GM18867 (cell line): ENCODE data around the gene MAML2.

ENCODE experiments used
- ATAC-seq: cut with Tn5 transposase; IDR thresholded peaks from one replicate; pipeline ENCODE4 v1.9.1; 2021; ENCODE audit warnings: mild to moderate bottlenecking, moderate library complexity; ENCODE audit not compliant: unreplicated experiment

Gene MAML2

DNA sequence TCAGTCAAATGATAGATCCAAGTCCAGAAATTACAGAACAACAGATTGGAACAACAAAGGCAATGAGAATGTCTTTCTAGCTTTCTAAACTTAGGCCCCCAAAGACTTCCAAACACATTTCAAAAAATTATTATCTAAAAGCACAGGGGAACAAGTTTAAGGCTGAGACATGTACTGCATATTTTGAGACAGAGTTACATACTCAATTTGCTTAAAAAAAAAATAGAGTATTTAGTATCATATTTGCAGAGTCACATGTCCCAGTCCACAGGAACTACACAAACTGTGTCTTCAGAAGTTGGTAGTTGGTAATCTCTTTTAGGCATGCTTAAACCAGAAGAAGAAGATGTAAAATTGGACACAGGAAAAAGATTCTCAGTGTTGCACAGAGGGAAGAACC is 127.2 kb downstream of the MAML2 start:
- ATAC-seq = no peak

DNA sequence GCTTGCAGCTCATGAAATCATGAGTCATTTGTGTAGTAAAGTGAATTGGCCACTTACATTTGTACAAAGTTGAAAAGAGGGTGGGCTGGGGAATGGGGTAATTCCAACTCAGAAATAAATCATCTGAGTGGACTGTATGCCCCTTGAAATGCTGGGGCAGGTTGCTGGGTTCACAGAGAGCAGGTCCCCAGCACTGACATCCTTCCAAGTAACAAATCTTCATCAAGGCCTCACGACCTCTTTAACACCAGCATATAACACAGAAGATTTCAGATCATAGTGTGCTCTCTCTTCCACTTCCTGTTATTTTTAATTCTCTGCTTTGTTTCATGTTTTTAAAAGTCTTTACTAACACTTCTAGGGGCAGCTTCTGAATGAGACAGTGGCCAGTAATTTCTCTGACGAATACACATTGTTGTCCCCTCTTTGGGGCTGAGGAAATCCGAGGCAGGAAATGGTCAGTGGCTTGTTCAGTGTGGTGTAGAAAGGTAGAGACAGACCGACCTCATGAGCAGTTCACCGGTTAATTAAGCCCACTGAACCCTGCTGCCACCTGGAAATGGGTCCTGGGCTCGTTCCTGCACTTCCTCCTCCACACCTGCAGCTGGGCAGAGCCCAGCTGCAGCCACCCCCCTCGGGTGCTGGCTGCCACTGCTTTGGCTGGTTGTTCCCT is 127.7 kb downstream of the MAML2 start:
- peak; percentile 81 for ATAC-seq

DNA sequence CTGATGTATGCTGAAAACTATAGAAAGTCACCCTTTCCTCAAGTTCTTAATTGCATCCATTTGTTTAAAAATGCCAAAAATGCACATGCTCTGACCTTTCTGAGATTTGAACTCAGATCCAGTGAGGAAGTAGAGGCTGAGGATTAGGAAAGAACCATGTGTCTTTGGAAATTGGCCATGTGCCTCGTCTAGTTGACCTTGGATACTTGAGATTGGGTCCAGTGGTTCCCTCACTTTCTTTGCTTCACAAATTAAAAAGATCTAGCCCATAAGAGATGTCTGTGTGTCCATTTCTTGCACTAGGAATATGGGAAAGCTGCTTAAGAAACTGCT is 128.3 kb downstream of the MAML2 start:
- no peak for ATAC-seq

DNA sequence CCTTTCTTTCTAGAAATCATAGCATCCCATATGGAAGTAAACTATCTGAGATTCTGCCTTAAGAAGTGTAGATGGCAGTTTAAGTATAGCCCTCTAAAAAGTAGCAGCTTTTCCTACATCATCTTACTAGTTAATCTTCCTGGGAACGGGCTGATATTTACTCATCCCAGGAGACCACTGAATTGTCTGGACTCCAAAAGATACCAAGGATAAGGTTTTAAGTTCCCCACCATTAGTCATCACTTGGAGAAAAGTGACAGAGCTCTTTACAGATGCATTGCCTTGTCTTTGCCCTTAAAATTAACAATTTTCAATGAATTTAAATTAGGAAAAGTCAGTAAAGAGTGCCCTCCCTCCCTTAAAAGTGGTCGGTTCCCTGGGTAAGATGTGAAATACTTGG is 129.5 kb downstream of the MAML2 start:
- no peak for ATAC-seq

DNA sequence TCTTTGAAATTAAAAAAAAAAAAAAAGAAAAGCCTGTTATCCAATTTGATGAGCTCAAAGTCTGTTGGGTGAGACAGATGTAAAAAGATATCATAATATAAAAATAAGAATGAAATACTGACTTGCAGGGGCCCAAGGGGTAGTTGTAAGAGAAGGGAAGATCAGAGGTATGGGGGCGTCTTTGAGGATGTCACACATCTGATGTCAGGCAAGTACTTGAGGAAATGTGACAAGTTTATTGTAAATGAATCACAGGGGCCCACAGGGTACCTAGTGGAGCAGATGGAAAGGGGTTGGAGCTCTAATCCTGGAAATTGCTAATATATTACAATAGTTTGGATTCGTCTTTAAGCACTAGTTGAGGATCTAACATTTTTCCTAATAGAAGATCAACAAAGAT is 131.6 kb downstream of the MAML2 start:
- ATAC-seq = no peak

DNA sequence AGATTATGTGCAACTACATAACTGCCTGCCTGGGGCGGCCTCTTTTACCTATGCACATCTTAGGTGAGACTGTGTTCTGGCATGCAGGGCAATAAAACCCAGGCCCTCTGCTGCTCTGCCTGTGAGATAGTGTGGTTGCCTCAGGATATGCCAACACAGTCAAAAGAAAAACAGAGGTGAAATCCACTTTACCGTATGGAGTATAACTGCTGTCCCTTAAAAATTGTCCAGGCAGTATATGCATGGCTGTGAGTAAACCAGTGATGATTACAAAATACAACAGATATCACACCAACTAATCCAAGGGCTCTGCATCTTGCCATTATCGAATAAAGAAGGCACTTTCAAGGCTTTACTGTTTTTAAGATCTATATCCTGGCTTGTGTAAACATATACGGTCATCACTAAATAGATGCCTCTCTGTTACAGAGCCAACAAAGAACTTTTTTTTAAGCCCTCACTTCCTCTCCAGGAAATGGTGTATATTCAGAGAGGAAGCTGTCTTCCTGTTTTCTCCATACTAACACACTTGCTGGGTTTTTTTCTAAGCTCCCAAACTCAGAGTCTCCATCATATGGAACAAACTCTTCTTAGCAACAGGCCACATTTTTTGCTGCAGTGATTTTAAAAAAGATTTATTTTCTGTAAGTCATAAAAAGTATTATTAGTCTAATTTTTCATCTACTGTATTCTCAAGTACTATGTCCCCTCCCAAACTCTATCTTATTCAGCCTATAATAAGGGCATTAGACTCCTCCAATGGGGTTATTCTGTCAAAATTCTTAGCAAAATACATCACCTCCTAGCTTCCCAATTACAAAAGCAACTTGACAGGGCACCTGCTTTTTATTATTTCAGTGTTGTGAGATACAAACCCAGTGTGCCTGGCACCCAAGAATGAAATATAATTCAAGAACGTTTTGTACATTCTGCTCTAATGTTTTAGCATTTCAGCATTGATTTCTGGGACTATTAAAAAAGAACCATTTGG is 135.2 kb downstream of the MAML2 start:
- ATAC-seq = no peak

DNA sequence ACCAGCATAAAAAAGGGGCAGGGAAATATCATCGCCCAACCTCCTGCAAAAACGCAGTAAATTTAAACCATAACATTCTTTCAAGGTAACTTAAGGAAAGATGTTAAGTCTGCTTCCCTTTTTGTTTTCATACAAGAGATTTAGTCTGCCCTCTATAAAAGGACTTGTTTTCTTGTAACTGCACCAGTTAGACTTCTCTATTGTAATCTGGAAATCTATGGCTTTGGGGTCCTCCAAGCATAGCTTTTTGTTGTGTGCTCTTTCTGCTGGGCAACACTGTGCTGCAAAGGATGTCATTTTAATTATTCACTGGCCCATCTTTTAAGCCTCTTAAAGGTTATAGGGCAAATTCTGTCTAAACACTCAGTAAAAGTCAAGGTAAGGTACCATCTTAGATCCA is 136.0 kb downstream of the MAML2 start:
- ATAC-seq = no peak

DNA sequence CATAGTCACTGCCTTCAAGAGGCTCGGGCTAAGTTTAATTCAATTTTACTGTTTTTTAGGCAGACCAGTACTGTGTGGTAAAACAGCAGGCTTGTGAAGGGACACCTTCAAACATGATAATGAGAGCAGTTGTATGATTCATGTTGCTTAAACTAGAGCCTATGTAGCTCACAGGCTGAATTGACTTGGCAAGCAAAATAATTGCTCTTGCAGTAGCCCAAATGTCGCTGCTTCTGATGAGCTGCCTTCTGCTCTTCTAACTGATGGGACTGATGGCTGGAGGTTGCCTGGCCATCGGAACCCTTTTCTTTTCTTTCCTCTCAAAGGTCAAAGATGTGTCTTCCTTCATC is 137.6 kb downstream of the MAML2 start:
- ATAC-seq = no peak

DNA sequence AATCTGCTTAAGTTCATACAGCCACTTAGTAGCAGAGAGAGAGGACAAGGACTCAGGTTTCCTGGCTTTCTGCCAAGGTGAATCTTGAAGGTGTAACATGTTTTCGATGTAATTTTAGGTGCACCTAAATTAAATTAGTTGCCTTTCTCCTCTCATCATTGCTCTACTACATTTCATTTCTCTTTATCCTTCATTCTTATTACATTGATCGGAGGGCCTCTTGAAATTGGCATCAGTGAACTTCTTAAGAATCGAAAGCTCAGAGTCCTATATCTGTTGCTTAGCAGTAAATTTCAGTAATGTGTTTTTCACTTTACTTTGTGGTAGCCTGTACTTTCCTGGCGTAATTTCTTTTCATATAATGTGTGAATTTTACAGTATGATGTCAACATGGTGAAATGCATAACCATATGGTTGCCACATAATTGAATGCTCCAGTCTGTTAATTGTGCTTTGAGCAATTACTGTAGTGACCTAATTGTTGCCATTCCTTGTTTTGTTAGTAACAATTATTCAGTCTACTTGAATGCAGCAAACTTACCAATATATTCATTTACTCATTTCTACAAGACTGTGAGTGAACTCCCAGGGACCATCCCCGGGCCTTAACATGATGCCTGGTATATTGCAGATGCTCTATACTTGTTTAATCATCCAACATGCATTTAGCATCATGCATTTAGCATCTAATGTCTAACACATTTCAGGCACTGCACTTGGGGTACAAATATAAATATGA is 138.1 kb downstream of the MAML2 start:
- no peak for ATAC-seq

DNA sequence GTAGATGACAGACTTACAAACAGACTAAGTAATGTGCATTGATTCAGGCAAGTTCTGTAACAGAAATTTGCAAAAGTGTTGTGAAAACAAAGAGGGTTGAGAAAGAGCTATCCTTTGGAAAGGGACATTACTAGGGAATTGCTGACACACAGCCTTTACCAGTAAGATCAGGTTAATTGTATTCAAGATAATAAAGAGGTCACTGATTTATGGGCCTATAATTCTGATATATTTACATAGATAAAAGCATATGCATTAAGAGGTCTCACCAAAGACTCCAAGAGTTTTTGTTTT is 138.7 kb downstream of the MAML2 start:
- no peak for ATAC-seq

DNA sequence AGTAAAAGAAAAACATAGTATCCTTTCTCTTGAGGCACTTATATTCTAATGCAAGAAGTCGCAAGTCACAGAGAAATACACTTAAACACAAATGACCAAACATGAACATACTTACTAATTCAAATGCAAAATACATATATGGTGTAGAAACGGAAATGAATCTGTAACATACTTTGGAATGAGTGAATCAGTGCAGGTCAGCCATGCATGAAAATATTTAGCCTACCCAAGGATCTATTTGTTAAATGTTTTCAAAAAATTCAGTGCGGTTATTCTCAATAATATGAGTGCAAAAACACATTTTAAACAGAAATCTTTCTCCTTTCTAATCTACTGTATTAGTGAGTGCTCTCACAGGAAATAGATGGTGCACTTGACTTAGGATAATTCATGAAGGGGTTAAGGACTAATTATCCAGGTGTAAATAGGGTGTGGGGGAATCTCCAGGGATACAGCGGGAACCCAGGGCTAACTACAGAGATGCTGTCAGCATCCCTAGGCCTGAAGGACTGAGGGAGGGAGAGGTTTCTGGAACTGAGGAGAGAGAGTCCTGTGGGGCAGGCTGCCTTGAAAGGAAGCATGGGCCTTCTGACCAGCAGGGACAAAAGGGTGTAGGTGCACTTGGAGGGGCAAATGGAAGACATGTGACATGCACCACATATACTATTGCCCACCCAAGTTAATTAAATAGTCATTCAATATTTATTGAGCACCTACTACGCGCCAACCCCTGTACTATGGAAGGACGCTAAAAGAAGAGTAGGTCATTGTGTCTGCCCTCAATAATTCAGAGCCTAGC is 139.2 kb downstream of the MAML2 start:
- ATAC-seq = no peak

DNA sequence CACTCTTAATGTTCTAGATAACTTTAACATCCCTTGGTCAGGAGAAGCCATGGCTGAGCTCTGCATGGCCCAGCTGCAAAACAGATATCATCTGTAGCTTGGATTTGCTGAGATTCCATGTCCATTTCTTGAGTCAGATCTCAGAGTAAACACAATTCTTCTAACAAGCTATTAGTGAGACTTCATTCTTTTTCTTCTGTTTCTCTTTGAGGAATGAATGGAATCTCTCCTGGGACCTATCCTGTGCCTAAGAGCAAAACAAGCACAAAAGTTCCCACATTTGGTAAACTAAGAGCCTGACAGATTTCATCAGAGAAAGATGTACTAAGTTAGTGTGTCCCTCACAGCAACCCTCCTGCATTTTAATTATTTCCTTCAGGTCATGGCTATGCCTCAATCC is 142.8 kb downstream of the MAML2 start:
- ATAC-seq = no peak

DNA sequence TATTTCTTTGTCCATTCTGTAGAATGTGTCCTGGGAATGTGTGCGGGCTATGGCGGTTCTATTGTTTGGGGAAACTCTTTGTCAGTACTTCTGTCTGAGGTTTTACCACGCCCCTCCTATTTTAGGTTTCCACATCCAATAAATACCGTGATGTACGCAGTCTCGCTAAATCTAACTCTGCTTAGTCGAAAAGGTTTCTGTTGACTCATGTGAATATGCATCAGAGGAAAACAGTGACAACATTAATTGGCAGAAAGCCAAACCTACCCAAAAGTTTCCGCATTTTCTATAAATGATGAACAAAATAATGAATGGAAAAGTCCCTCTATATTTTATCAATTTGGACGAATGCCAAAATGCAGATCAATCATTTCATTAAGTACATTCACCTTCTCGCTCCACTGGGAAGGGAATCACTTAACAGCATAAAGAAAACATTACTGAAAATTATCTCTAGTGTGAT is 143.4 kb downstream of the MAML2 start:
- ATAC-seq = no peak

DNA sequence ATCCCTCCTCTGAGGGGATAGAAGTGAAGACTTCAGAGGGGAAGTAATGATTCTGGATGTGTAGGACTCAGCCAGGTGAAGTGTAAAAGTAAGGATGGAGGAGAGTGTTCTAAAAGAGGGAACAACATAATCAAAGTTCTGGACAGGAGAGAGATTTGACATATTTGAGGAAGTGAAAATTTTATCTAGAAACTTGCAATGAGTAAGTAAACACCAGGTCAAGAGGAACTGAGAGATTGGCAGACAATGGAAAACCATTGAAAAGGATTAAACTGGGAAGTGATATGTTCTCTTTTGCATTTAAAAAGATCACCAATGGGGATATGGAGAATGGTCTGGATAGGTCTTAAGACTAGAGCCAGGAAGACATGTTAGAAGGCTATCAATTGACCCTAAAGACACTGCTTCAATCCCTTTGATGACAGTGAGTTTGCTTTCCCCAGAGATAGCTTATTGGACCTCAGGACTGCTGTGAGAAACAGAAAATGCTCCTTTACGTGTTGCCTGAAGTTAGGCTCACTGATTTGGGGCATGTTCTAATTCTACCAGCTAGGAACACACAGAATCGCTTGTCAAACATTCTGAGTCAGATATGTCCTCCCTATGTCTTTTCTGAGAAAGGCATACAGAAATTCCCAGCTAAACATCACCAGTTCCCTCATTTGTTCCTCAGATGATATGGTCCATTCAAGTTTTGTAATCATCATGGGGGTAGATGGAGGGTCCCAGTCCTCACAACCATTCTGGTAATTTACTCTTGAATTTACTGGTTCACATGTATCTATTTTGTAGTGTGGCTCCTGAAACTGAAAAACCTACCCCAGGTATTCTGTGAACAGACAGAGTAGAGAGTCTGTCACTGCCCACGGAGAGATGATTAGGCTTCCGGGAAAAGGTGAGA is 144.9 kb downstream of the MAML2 start:
- peak; percentile 81 for ATAC-seq

DNA sequence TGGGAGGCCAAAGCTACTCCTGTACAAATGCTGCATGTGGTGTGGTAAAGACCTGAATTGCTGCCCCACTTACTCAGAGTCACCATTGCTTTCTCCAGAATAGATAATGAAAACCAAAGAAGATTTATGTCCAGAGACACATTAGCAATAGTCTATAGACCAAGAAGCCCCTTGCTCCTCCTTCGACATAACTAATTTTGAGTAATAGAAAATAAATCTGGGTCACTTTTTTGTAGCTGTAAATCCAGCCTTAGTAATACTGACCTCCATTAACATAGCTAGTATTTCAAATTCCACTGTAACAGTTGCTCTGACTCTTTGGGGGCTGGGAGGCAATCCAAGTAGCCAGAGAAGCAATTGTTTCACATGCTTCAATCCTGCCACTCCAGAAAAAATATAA is 145.9 kb downstream of the MAML2 start:
- no peak for ATAC-seq

DNA sequence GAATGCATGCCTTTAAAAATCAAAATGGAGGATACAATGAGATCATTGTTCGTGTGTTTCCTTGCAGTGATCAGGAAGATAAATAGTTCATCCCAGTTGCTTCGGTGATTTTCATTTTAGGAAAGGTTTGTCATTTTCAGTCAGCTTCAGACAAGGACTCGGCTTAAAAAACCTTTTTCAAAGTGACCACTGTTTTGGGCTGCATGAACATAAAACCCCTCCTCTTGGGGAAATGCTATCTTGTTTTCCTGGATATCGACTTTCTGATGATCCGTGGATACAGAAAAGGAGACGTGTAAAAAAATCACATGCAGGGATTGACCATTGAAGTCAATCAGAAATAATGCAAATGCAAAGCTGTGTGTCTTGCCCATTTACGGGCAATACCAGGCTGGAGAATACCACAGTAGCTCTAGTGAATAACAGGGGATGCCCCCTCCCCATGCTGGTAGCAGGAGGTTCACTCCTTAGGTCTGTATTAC is 146.8 kb downstream of the MAML2 start:
- no peak for ATAC-seq

DNA sequence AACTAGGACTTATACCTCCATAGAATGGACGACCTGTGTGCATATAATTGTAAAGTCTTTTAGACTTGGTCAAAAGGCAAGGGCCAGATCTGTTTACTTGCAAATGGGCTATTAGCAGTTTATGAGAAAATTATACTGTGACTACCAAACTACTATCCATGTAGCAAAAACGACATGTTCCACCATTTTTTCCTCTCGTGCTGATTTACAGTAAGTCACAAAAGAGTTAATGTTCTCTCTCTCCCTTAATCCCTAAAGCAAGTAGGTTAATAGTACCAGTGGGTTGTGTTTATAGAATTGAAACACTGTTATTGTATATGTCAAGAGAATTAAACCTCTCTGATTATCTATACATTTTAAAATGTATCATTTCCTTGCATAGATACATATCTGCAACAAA is 147.3 kb downstream of the MAML2 start:
- ATAC-seq = no peak

DNA sequence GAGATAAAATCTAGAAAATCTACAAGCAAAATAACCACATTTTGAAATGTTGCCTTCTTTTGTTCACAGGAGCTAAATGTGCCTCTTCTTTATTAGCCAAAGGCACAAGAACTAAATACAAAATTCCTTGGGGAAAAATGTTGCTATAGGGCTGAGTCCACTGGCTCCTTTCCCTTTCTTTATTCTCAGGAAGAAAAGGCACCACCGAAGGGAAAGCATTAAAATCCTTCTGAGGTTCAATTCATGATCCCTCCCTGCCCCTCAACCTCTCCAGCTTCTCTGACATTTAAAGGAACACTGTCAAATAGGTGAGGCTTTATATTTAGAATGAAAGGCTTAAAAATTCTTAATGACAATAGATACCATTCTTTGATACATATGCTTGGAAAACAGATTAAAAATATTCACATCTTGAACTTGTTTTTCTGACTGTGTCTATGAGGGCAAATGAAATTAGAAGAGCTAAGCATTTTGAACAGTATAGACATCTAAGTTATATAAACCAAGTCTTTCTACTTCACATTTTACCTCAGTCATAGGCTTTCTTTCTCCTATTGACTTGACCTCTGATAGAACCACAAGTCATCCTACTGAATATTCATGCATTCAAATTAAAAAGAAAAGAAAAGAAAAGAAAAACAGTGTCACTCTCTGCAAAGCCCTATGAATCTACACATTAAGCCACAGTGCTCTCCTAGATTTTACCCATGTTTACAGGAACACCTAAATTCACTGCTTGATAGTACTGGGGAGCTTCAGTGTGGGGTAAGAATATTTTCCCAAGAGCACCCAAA is 148.2 kb downstream of the MAML2 start:
- no peak for ATAC-seq
